ENCODE measurements around the gene FAM120C.
A peak's percentile ranks its signal among the peaks of the same experiment; 100 is the strongest.

- TF ChIP-seq GATA2 (IDR thresholded peaks at IDR 0.05; ENCODE audit: low read depth, low read length) (peak; percentile 30), GATA3 (IDR thresholded peaks at IDR 0.05; ENCODE audit: low read depth, low read length) (no peak)
These were observed 16.1 kb downstream of the FAM120C start for GRCh38 chrX:54166915-54167314.

Measured in SH-SY5Y (cell line).